ENCODE data around the gene C10orf143. TPM values are rescaled to one million over a fixed set of nuclear protein-coding genes. Genes with fewer than 3 reads are reported as not detected.
"Not testable (repeated sequence)": the region's sequence is repeated elsewhere in the genome, so short reads cannot be mapped to it uniquely, and the experiment has no call there.

The C10orf143 gene
- total and polyA plus RNA-seq, 2 of the 4 experiments (the other 2 are of a cell fraction) = 0.36 to 0.60 TPM

DNA sequence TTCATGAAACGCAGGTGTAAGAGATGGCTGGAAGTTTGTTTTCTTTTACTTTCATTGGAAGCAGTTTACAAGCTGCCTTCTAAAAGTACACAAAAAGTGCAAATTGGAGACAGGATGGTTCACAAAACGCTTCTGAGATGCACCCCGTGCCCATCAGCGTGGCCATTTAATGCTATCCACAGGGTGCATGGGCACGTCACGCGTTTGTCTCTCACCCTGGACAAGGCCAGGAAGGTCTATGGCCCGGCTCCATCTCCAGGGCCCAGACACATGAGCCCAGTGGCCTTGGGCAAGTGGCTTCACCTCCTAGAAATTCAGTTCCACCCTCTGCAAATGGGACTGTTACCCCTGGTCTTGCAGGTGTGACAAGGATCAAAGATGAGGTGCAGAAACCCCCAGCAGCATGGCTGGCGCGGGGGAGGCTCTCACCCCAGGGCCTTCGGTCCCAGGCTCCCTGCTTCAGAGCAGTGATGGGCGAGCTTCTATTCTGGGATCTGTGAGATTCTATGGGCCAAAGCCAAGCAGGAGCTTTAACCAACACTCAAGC, 85.8 kb downstream of the C10orf143 start:
- intact Hi-C loops (cut with micrococcal nuclease) = no loop called here
- Histone ChIP-seq H3K79me1 (ENCODE audit: low read depth in 1 of 2, low read length in 2 of 2) (no peaks in the 10 kb centered on the region), H2BK5ac (ENCODE audit: low read depth, low read length, poor library complexity, severe bottlenecking) (no peak overlapping the region), H4K91ac (ENCODE audit: insufficient read depth, low read depth, low read length) (no peak overlapping the region), H2AFZ (replicated peaks; ENCODE audit: low read length, poor library complexity) (no peak overlapping the region), H4K8ac (ENCODE audit: low read depth in 2 of 2, low read length in 2 of 2) (no peak overlapping the region), H3K27me3 (ENCODE audit: control insufficient read depth, insufficient read depth, low read length) (no peaks in the 10 kb centered on the region), H3K9ac (ENCODE audit: low read depth, low read length) (no peak overlapping the region), H3K36me3 (ENCODE audit: control insufficient read depth, insufficient read depth, low read length) (no peaks in the 10 kb centered on the region), H3K14ac (replicated peaks; ENCODE audit: low read depth, low read length) (no peak overlapping the region), H2BK20ac (ENCODE audit: low read depth, low read length) (no peak overlapping the region), H3K27ac (ENCODE audit: insufficient read depth, low read length) (no peak overlapping the region), H3K9me1 (ENCODE audit: insufficient read depth, low read length) (no peaks in the 10 kb centered on the region), H2BK15ac (ENCODE audit: low read depth, low read length) (no peak overlapping the region), H3K4me3 (ENCODE audit: insufficient read depth, low read depth, low read length) (no peak overlapping the region), H2BK120ac (ENCODE audit: low read depth, low read length) (no peak overlapping the region), H4K20me1 (ENCODE audit: insufficient read depth, low read length) (no peaks in the 10 kb centered on the region), H2AK9ac (replicated peaks; ENCODE audit: low read depth, low read length, poor library complexity) (no peak overlapping the region), H3K23ac (ENCODE audit: low read depth, low read length) (no peak overlapping the region), H3K18ac (ENCODE audit: low read depth, low read length) (no peak overlapping the region), H3K4me2 (ENCODE audit: low read depth, low read length) (no peak overlapping the region), H3K4ac (ENCODE audit: low read depth, low read length) (no peak overlapping the region), H4K5ac (ENCODE audit: low read depth, low read length) (no peak overlapping the region), H2AK5ac (ENCODE audit: low read depth, low read length) (no peak overlapping the region), H3K4me1 (ENCODE audit: control insufficient read depth, insufficient read depth, low read length) (peaks cover 4% of the 10 kb centered on the region; the same call in 1 of the 2 replicates), H3K9me3 (ENCODE audit: control insufficient read depth, insufficient read depth, low read length) (no peaks in the 10 kb centered on the region), H3K56ac (ENCODE audit: extremely low read depth, insufficient read depth, low read length) (no peak overlapping the region)
- dilution Hi-C loops (cut with HindIII; ENCODE audit: low sequenced_read_pairs, unreplicated experiment) = no loop called here
- TF ChIP-seq RCOR1 (IDR thresholded peaks at IDR 0.05; ENCODE audit: insufficient replicate concordance, low read length) = no peak
- no peak for TF ChIP-seq BHLHE40 (IDR thresholded peaks at IDR 0.05; ENCODE audit: low read depth, low read length)
- no peak for TF ChIP-seq MXI1 (IDR thresholded peaks at IDR 0.05; ENCODE audit: borderline replicate concordance, low read depth, low read length)
- no TSS peak for BruUV-seq (replicated peaks)
- ChIA-PET POLR2A (ENCODE audit: unreplicated experiment) (no interaction called here), CTCF (no interaction called here)
- WGBS, 2 experiments (ENCODE audit: extremely low coverage in 2 of 2, insufficient read length in 1 of 2) = 86% methylated on average over 3 of the region's 12 CpGs; no CpG with 5 or more reads in 1 of the 2 experiments
- in situ Hi-C loops (cut with MboI; ENCODE audit: low sequenced_read_pairs) = no loop called here
- ATAC-seq (ENCODE audit: low read depth) (no peak), DNase-seq (no peak)

DNA sequence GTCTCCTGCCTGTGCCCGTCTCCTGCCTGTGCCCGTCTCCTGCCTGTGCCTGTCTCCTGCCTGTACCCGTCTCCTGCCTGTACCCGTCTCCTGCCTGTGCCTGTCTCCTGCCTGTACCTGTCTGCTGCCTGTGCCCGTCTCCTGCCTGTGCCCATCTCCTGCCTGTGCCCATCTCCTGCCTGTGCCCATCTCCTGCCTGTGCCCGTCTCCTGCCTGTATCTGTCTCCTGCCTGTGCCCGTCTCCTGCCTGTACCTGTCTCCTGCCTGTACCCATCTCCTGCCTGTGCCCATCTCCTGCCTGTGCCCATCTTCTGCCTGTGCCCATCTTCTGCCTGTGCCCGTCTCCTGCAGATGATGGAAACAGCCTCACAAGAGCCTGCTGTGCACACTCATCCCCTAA, 86.3 kb downstream of the C10orf143 start:
- H3K4me2 ChIP-seq (ENCODE audit: low read depth, low read length); H3K27me3 ChIP-seq (ENCODE audit: control insufficient read depth, insufficient read depth, low read length); H2BK5ac ChIP-seq (ENCODE audit: low read depth, low read length, poor library complexity, severe bottlenecking); H2BK15ac ChIP-seq (ENCODE audit: low read depth, low read length); DNase-seq; H4K5ac ChIP-seq (ENCODE audit: low read depth, low read length); H2BK20ac ChIP-seq (ENCODE audit: low read depth, low read length); H2AFZ ChIP-seq (replicated peaks; ENCODE audit: low read length, poor library complexity); CTCF ChIA-PET; H3K36me3 ChIP-seq (ENCODE audit: control insufficient read depth, insufficient read depth, low read length); H2AK9ac ChIP-seq (replicated peaks; ENCODE audit: low read depth, low read length, poor library complexity); H3K56ac ChIP-seq (ENCODE audit: extremely low read depth, insufficient read depth, low read length); H3K4me3 ChIP-seq (ENCODE audit: insufficient read depth, low read depth, low read length); in situ Hi-C loops (cut with MboI; ENCODE audit: low sequenced_read_pairs); H4K8ac ChIP-seq (ENCODE audit: low read depth in 2 of 2, low read length in 2 of 2); H3K9me3 ChIP-seq (ENCODE audit: control insufficient read depth, insufficient read depth, low read length); ATAC-seq (ENCODE audit: low read depth); H4K91ac ChIP-seq (ENCODE audit: insufficient read depth, low read depth, low read length); H3K9me1 ChIP-seq (ENCODE audit: insufficient read depth, low read length); H3K27ac ChIP-seq (ENCODE audit: insufficient read depth, low read length); H3K23ac ChIP-seq (ENCODE audit: low read depth, low read length); H2AK5ac ChIP-seq (ENCODE audit: low read depth, low read length); H3K9ac ChIP-seq (ENCODE audit: low read depth, low read length); H3K4me1 ChIP-seq (ENCODE audit: control insufficient read depth, insufficient read depth, low read length); intact Hi-C loops (cut with micrococcal nuclease); dilution Hi-C loops (cut with HindIII; ENCODE audit: low sequenced_read_pairs, unreplicated experiment); H3K18ac ChIP-seq (ENCODE audit: low read depth, low read length); H3K79me1 ChIP-seq (ENCODE audit: low read depth in 1 of 2, low read length in 2 of 2); H3K4ac ChIP-seq (ENCODE audit: low read depth, low read length); H2BK120ac ChIP-seq (ENCODE audit: low read depth, low read length); POLR2A ChIA-PET (ENCODE audit: unreplicated experiment); H4K20me1 ChIP-seq (ENCODE audit: insufficient read depth, low read length); H3K14ac ChIP-seq (replicated peaks; ENCODE audit: low read depth, low read length); BruUV-seq (replicated peaks): not testable (repeated sequence)
- WGBS, 2 experiments (ENCODE audit: extremely low coverage in 2 of 2, insufficient read length in 1 of 2) = 80% methylated on average over 4 of the region's 8 CpGs; no CpG with 5 or more reads in 1 of the 2 experiments
